Breast epithelium (tissue), 3 donors: Measurements from ENCODE around the gene NEDD9.

ENCODE experiments used
- POLR2A ChIP-seq: fragments of 450-650 bp; IDR thresholded peaks from one replicate; pipeline ENCODE4 v1.6.1; 2016; ENCODE audit warnings: antibody characterized with exemption, mild to moderate bottlenecking, moderate library complexity
- POLR2AphosphoS5 ChIP-seq, 3 donors: sonication (generic); formaldehyde crosslinking; IDR thresholded peaks; one replicate each; pipeline ENCODE4 v1.6.1; 2017; ENCODE audit warnings: antibody characterized with exemption in 3 of 3
- TF ChIP-seq, protein P1 (sequence below), 3 donors: fragments of 450-650 bp; IDR thresholded peaks; one replicate each; pipeline ENCODE4 v1.5.1; 2016 to 2017; ENCODE audit warnings: antibody characterized with exemption in 3 of 3, mild to moderate bottlenecking in 3 of 3, moderate library complexity in 3 of 3

DNA sequence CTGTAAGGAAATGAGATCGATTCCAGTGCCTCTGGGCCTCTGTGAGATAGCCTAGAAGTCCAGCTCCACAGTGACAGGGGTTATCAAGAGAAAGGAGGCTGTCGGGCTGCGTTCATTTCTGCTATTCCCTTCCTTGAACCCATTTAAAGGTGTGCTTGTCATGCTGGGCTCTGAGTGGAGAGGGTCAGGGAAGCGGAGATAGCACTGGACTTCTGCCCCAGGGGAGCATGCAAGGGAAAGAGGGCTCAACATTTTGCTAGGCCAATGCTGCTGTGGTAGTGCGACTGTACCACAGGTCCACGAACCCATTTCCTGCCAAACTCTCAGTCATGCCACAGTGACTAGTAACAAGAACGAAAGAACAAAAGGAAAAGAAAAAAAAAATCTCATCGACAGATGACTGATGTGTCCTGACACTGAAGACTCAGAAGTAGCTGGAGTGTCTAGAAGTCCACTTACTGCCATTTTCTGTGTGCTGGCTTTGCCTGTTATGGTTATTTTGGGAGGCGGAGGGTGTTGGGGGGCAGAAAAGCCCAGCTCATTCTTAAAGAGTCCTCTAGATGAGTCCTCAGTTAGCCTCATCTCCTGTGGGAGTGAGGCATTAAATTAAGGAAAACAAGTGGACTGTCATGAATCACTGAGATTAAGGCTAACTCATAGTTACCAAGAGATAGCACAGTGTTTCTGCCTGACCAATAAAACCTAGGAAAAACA, 8.1 kb downstream of the NEDD9 start:
- TF ChIP-seq, protein P1, sequence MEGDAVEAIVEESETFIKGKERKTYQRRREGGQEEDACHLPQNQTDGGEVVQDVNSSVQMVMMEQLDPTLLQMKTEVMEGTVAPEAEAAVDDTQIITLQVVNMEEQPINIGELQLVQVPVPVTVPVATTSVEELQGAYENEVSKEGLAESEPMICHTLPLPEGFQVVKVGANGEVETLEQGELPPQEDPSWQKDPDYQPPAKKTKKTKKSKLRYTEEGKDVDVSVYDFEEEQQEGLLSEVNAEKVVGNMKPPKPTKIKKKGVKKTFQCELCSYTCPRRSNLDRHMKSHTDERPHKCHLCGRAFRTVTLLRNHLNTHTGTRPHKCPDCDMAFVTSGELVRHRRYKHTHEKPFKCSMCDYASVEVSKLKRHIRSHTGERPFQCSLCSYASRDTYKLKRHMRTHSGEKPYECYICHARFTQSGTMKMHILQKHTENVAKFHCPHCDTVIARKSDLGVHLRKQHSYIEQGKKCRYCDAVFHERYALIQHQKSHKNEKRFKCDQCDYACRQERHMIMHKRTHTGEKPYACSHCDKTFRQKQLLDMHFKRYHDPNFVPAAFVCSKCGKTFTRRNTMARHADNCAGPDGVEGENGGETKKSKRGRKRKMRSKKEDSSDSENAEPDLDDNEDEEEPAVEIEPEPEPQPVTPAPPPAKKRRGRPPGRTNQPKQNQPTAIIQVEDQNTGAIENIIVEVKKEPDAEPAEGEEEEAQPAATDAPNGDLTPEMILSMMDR (IDR thresholded peaks at IDR 0.05): no peak
- TF ChIP-seq POLR2A: no peak
- TF ChIP-seq POLR2AphosphoS5 (IDR thresholded peaks at IDR 0.05): no peak
